Bronchial epithelial cell (primary cell): ENCODE data around the gene KIZ. TPM values are rescaled to one million over a fixed set of nuclear protein-coding genes. Genes with fewer than 3 reads are reported as not detected.

Experiments
- DNase-seq: peaks from one replicate; pipeline ENCODE4 v3.0.0-alpha.2; 2010; ENCODE audit warnings: low read depth
- FAIRE-seq: peaks from 2 replicates; lab custom pipeline; 2011; peaks lifted over from hg19 to GRCh38; lab: Jason Lieb, UNC
- H3K27me3 ChIP-seq: 2 replicates; pipeline ENCODE4 v1.5.1; 2011; ENCODE audit warnings: low read length; ENCODE audit not compliant: control insufficient read depth, insufficient read depth
- H3K36me3 ChIP-seq: 2 replicates; pipeline ENCODE4 v1.5.1; 2011; ENCODE audit warnings: low read length; ENCODE audit not compliant: control insufficient read depth, insufficient read depth
- H3K4me3 ChIP-seq: 2 replicates; pipeline ENCODE4 v1.5.1; 2011; ENCODE audit warnings: mild to moderate bottlenecking, low read depth, low read length, control low read depth
- total RNA-seq: library from RNA; depleted of rRNA; stranded (reverse); fragments of >200 nt; gene quantifications from 2 replicates; pipeline ENCODE4 v1.2.1, GENCODE V29; 2014
- TF ChIP-seq, protein P1 (sequence below): IDR thresholded peaks from 2 replicates; pipeline ENCODE4 v1.5.1; 2011; ENCODE audit warnings: mild to moderate bottlenecking, moderate library complexity, low read length, control low read depth, inconsistent platforms; ENCODE audit not compliant: insufficient read depth, severe bottlenecking

Gene KIZ
- total RNA-seq, 1 donor from 2014 or later, result 12.9 TPM

GRCh38 chr20:21258411-21258810, 132.5 kb downstream of the KIZ start:
- TF ChIP-seq, protein P1, sequence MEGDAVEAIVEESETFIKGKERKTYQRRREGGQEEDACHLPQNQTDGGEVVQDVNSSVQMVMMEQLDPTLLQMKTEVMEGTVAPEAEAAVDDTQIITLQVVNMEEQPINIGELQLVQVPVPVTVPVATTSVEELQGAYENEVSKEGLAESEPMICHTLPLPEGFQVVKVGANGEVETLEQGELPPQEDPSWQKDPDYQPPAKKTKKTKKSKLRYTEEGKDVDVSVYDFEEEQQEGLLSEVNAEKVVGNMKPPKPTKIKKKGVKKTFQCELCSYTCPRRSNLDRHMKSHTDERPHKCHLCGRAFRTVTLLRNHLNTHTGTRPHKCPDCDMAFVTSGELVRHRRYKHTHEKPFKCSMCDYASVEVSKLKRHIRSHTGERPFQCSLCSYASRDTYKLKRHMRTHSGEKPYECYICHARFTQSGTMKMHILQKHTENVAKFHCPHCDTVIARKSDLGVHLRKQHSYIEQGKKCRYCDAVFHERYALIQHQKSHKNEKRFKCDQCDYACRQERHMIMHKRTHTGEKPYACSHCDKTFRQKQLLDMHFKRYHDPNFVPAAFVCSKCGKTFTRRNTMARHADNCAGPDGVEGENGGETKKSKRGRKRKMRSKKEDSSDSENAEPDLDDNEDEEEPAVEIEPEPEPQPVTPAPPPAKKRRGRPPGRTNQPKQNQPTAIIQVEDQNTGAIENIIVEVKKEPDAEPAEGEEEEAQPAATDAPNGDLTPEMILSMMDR, result no peak
- Histone ChIP-seq H3K36me3 (no peaks in the 10 kb centered on the region), H3K27me3 (no peaks in the 10 kb centered on the region), H3K4me3 (no peak overlapping the region)
- FAIRE-seq (no peak), DNase-seq (no peak)

GRCh38 chr20:21259346-21259745, 133.5 kb downstream of the KIZ start:
- H3K27me3 ChIP-seq, result no peaks in the 10 kb centered on the region
- H3K36me3 ChIP-seq, result no peaks in the 10 kb centered on the region
- TF ChIP-seq, protein P1, result no peak
- FAIRE-seq, result no peak
- DNase-seq, result no peak
- H3K4me3 ChIP-seq, result no peak overlapping the region

- FAIRE-seq (no peak), DNase-seq (no peak)
- TF ChIP-seq, protein P1, result no peak
- H3K4me3 ChIP-seq, result no peak overlapping the region
- no peaks in the 10 kb centered on the region for H3K27me3 ChIP-seq
- no peaks in the 10 kb centered on the region for H3K36me3 ChIP-seq
Observed at GRCh38 chr20:21262812-21263211, 136.9 kb downstream of the KIZ start.

GRCh38 chr20:21265261-21266190, 139.6 kb downstream of the KIZ start:
- no peaks in the 10 kb centered on the region for H3K36me3 ChIP-seq
- TF ChIP-seq, protein P1, result no peak
- no peak for FAIRE-seq

DNA sequence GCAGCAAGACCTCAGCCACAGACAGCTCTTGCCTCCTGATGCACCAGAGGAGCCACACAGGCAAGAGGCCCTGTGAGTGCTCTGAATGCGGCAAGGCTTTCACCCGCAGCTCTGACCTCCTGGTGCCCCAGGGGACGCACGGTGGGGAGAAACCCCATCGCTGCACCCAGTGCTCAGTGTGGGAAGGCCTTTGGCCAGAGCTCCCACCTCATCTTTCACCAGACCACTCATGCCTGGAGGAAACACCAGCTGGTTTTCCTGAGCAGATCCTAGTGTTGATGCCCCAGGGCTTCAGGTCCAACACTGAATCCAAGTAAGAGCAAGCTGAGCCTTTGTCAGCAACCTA, 140.3 kb downstream of the KIZ start:
- Histone ChIP-seq H3K27me3 (no peaks in the 10 kb centered on the region), H3K4me3 (no peak overlapping the region), H3K36me3 (no peaks in the 10 kb centered on the region)
- no peak for DNase-seq
- TF ChIP-seq, protein P1, result no peak
- no peak for FAIRE-seq

More at GRCh38 chr20:21265261-21266190, 139.6 kb downstream of the KIZ start:
- no peak overlapping the region for H3K4me3 ChIP-seq
- DNase-seq, result no peak
- no peaks in the 10 kb centered on the region for H3K27me3 ChIP-seq
